ENCODE results near the gene CCDC92. TPM values are rescaled to one million over a fixed set of nuclear protein-coding genes. Genes with fewer than 3 reads are reported as not detected.
"Not testable (repeated sequence)": the region's sequence is repeated elsewhere in the genome, so short reads cannot be mapped to it uniquely, and the experiment has no call there.

The CCDC92 gene
- total RNA-seq, 8 experiments from 2014 or later: 11.7 to 42.2 (median 25.7) TPM

DNA sequence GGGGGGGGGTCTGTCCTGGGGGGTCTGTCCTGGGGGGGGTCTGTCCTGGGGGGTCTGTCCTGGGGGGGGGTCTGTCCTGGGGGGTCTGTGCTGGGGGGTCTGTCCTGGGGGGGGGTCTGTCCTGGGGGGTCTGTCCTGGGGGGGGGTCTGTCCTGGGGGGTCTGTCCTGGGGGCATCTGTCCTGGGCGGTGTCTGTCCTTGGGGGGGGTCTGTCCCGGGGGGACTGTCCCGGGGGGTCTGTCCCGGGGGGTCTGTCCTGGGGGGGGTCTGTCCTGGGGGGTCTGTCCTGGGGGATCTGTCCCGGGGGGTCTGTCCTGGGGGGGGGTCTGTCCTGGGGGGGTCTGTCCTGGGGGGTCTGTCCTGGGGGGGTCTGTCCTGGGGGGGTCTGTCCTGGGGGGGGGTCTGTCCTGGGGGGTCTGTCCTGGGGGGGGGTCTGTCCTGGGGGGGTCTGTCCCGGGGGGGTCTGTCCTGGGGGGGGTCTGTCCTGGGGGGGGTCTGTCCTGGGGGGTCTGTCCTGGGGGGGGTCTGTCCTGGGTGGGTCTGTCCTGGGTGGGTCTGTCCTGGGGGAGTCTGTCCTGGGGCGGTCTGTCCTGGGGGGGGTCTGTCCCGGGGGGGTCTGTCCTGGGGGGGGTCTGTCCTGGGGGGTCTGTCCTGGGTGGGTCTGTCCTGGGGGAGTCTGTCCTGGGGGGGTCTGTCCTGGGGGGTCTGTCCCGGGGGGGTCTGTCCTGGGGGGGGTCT lies 60.8 kb downstream of the CCDC92 start:
- H3K4me3 ChIP-seq; H3K27ac ChIP-seq; in situ Hi-C loops (cut with MboI; ENCODE audit: low pct_unique_long_range_greater_than_20kb in 2 of 9, low sequenced_read_pairs in 9 of 9, unreplicated experiment in 9 of 9); ATAC-seq (replicated peaks in 6 of 8): not testable (repeated sequence)
- no CpG with 5 or more reads among the region's 9 CpGs for WGBS, 10 experiments
- peaks cover 10 to 18% of the 10 kb centered on the region in 2 donors for H3K4me1 ChIP-seq (replicated peaks in 1 of 2)

DNA sequence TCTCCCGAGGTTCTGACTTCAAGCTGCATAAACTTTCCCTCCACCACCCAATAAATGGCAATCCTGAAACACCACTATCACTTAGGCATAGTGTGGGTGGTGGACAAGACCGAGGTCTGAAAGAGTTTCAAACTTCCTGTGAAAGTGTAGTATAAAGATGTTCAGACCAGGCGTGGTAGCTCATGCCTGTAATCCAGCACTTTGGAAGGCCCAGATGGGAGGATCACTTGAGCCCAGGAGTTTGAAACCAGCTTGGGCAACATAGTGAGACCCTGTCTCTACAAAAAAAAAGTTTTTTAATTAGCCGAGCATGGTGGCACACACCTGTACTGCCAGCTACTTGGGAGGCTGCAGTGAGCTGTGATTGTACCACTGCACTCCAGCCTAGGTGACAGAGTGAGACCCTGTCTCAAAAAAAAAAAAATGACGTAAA lies 61.9 kb downstream of the CCDC92 start:
- ATAC-seq (replicated peaks in 6 of 8): peak in 6 of 8 experiments; percentile 22 to 68 (median 53)

DNA sequence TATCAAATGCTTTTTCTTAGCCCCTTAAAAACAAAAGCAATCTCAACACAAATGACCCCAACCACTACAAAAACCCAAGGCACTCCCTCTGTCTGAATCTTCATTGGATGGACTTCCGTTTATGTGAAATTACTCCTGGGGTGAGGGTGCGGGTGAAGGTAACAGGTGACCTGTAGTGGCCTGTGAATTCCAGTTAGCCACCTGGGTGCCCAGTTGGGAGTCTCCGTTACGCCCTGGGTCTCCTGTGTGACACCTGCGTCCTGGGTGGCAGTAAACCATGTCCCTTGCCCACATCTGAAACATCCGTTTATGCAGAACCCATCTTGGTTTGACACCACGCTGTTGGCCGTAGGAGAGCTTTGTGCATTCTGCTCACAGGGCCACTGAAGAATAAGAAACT lies 62.6 kb downstream of the CCDC92 start:
- in situ Hi-C loops (cut with MboI; ENCODE audit: low pct_unique_long_range_greater_than_20kb in 2 of 9, low sequenced_read_pairs in 9 of 9, unreplicated experiment in 9 of 9): no loop called here
- H3K4me1 ChIP-seq (replicated peaks in 1 of 2): peaks cover 11 to 20% of the 10 kb centered on the region in 2 donors
- ATAC-seq (replicated peaks in 6 of 8): no peak
- 83 to 100% (median 95%) methylated on average over 1 to 5 of the region's 8 CpGs; no CpG with 5 or more reads in 2 of the 10 experiments for WGBS, 10 experiments
- H3K27ac ChIP-seq: no peak overlapping the region
- H3K4me3 ChIP-seq: no peak overlapping the region

More for the DNA sequence above, 61.9 kb downstream of the CCDC92 start:
- peaks cover 11 to 19% of the 10 kb centered on the region in 2 donors for H3K4me1 ChIP-seq (replicated peaks in 1 of 2)
- in situ Hi-C loops (cut with MboI; ENCODE audit: low pct_unique_long_range_greater_than_20kb in 2 of 9, low sequenced_read_pairs in 9 of 9, unreplicated experiment in 9 of 9): no loop called here
- no peak overlapping the region for H3K4me3 ChIP-seq
- H3K27ac ChIP-seq: no peak overlapping the region
- WGBS, 10 experiments: 0 to 100% (median 80%) methylated on average over 1 to 3 of the region's 5 CpGs; no CpG with 5 or more reads in 1 of the 10 experiments

DNA sequence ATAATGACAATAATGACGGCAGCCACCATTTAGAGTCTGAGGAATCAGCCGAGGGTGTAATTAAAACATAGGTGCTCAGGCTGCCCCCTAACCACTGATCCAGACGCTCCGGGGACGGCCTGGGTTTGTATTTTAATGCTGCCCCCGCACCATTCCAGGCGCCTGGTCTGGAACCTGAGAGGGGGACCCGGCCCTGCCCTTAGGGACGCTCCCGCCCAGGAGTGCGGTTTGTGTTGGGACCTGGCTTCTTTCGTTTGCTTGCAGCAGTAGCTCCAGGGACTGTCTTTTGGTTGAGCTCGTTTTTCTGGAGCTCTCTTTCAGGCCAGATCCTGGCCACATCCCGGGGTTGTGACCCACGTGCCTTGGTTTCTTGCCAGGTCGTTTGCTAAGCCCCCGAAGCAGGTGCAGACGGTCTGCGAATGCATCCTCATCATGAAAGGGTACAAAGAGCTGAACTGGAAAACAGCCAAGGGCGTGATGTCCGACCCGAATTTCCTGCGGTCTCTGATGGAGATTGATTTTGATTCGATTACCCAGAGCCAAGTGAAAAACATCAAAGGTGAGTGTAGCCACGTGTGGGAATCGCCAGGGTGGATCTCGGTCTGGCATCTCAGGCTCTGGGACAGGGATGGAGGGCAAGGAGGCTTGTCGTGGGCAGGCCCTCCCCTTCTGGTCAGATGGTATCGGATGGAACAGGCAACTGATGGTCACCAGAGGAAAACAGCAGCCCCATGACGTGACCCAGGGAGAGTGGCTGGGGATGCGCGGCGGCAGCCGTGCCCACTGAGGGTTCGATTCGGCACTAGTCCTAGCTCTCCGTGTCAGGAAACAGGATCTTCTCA lies 63.5 kb downstream of the CCDC92 start:
- WGBS, 10 experiments: 73 to 100% (median 86%) methylated on average over 1 to 15 of the region's 37 CpGs
- H3K4me3 ChIP-seq: no peak overlapping the region
- ATAC-seq (replicated peaks in 6 of 8): no peak
- in situ Hi-C loops (cut with MboI; ENCODE audit: low pct_unique_long_range_greater_than_20kb in 2 of 9, low sequenced_read_pairs in 9 of 9, unreplicated experiment in 9 of 9): no loop called here
- peaks cover 11 to 16% of the 10 kb centered on the region in 2 donors for H3K4me1 ChIP-seq (replicated peaks in 1 of 2)
- H3K27ac ChIP-seq: no peak overlapping the region

DNA sequence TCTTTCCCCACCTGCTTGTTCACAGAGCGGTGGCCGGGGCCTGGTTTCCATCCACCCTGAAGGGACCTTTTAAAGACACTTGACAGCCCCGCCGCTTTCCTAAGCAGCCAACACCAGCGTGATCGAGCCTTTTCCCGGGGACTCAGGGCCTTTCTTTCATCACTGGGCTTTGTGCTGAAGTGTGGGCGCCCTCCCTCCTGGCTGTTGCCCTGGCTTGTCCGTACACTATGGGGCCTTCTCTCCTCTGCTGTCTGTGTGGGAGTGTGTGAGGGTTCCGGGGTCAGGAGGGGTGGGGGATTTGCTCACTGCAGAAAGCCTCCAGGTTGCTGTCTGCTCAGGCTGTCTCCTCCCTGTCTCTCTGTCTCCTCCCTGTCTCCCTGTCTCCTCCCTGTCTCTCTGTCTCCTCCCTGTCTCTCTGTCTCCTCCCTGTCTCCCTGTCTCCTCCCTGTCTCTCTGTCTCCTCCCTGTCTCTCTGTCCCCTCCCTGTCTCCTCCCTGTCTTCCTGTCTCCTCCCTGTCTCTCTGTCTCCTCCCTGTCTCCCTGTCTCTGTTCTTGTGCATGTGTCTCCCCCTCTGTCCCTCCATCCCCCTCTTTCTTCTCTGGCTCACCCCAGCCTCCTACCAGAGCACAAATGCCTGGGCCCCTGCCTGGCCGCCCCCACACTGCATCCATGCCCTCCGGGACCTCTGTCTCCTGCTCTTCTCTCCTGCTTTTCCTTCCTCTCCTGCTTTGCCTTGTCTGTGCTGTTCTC lies 64.7 kb downstream of the CCDC92 start:
- in situ Hi-C loops (cut with MboI; ENCODE audit: low pct_unique_long_range_greater_than_20kb in 2 of 9, low sequenced_read_pairs in 9 of 9, unreplicated experiment in 9 of 9): no loop called here
- peaks cover 11 to 14% of the 10 kb centered on the region in 2 donors for H3K4me1 ChIP-seq (replicated peaks in 1 of 2)
- H3K4me3 ChIP-seq: no peak overlapping the region
- 19 to 100% (median 50%) methylated on average over 2 to 6 of the region's 12 CpGs; no CpG with 5 or more reads in 5 of the 10 experiments for WGBS, 10 experiments
- peak in 7 of 8 experiments; percentile 70 to 82 (median 78) for ATAC-seq (replicated peaks in 6 of 8)
- no peak overlapping the region for H3K27ac ChIP-seq

DNA sequence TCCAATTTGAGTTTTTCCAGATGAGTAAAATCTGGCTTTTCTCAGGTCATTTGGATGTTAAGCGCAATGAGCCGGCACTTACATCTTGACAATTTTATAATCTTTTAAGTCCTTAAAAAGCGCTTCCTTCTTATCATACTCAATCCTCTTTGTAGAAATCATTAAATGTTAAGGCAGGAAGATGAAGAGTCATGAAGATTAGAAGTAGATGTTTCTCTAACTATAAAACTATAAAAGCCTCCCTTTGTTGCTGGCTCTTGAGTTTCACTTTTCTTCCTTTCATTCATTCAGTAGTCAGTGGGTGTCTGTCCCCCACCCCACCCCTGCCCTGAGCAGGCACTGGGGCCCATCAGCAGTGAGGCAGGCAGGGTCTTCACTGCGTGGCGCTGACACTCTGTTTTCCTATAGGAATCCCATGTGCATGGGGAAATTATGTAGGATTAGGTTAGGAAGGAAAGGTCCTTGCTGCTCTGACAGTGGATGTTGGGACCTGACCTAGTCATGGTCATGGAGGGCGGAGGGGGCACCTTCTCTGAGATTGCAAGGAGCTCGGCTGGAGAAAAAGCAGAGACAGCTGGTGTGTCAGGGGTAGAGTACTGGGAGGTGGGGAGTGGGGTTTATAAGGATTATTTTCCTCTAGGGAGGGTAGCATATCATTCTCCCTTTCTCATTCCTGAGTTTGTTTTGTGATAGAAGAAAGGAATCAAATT lies 65.8 kb downstream of the CCDC92 start:
- WGBS, 10 experiments: 86 to 100% (median 98%) methylated on average over 1 to 5 of the region's 7 CpGs
- H3K4me3 ChIP-seq: no peak overlapping the region
- no peak for ATAC-seq (replicated peaks in 6 of 8)
- in situ Hi-C loops (cut with MboI; ENCODE audit: low pct_unique_long_range_greater_than_20kb in 2 of 9, low sequenced_read_pairs in 9 of 9, unreplicated experiment in 9 of 9): no loop called here
- H3K4me1 ChIP-seq (replicated peaks in 1 of 2): peaks cover 11 to 14% of the 10 kb centered on the region in 2 donors
- no peak overlapping the region for H3K27ac ChIP-seq

DNA sequence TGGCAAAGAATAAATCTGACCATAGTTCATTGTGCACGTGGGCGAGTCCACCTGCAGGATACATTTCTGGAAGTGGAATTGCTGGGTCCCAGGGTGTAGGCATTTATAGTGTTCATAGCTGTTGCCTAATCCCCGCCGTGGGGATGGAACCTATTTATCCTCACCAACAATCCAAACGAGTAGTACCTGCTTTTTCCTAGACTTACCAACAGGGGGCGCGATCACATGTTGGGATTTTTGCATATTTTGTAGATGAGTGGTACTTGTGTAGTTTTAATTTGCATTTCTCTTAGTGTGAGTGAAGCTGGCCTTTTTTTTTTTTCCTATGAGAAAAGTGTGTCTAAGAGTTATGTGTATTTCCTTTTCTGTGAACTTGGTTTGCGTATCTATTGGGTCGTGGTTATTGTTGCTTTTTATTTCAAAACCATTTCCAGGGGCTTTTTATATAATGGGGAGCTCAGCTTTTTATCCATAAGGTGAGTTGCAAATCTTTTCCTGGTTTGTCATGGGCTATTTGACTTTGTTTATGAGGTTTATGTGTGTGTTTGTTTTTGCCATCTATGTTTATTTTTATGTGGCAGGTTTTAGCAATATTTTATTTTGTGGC lies 67.2 kb downstream of the CCDC92 start:
- in situ Hi-C loops (cut with MboI; ENCODE audit: low pct_unique_long_range_greater_than_20kb in 2 of 9, low sequenced_read_pairs in 9 of 9, unreplicated experiment in 9 of 9): no loop called here
- peaks cover 11 to 14% of the 10 kb centered on the region in 2 donors for H3K4me1 ChIP-seq (replicated peaks in 1 of 2)
- no peak overlapping the region for H3K4me3 ChIP-seq
- 16 to 80% (median 37%) methylated on average over 1 to 9 of the region's 9 CpGs for WGBS, 10 experiments
- H3K27ac ChIP-seq: no peak overlapping the region
- ATAC-seq (replicated peaks in 6 of 8): peak in 5 of 8 experiments; percentile 17 to 81 (median 61)

DNA sequence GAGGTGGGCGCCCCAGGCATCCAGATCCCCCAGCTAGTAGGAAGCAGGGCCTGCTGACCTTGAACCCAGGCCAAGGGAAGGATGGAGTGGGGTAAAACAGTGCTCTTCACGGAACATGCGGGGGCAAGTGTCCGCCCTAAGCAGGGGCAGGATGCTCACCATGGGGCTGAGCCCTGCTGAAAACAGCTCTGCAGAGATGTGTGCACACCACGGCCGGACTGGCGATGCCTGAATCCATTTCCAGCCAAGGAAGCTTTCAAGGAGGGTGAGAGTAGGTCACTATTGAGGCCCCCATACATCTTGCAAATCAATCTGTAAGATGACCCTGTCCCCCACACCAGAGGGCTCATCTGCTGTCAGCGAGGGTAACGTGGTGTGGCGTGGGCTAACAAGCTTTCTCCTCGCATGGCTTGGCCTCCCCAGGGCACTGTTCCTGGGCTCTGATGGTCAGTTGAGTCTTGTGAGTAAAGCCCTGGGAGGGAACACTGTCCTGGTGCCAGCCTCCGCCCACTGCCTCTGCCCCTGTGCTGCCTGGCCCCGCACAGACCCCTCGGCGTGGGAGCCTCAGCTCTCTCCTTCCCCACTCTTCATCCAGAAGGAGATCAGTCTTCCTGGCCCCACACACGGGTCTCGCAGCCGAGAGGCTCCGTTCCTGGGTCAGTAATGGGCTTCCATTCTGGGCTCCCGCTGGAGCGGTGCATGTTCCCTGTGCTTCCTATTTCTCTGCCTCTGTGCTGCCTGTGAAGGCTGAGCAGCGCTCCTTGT lies 69.1 kb downstream of the CCDC92 start:
- Histone ChIP-seq H3K27ac (no peak overlapping the region), H3K4me1 (replicated peaks in 1 of 2) (peaks cover 11 to 14% of the 10 kb centered on the region in 2 donors), H3K4me3 (no peak overlapping the region)
- 80 to 100% (median 91%) methylated on average over 1 to 7 of the region's 22 CpGs; no CpG with 5 or more reads in 6 of the 10 experiments for WGBS, 10 experiments
- no peak for ATAC-seq (replicated peaks in 6 of 8)
- in situ Hi-C loops (cut with MboI; ENCODE audit: low pct_unique_long_range_greater_than_20kb in 2 of 9, low sequenced_read_pairs in 9 of 9, unreplicated experiment in 9 of 9): no loop called here

DNA sequence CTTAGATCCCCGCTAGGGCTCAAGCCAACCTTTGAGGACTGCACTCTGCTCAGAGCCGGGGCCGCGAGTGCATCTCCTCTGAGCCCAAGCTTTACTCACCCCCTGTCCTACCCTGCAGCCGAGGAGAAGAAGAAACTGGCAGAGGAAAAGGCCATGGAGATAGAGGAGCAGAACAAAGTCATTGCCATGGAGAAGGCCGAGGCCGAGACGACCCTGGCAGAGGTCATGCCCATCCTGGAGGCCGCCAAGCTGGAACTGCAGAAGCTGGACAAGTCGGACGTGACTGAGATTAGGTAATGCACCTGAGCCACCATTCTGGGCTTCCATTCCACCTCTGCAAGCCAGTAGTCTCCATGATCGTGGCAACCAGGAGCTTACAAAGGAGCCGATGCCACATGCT lies 69.8 kb downstream of the CCDC92 start:
- WGBS, 10 experiments: 96 to 100% (median 100%) methylated on average over 1 to 7 of the region's 13 CpGs; no CpG with 5 or more reads in 7 of the 10 experiments
- no peak overlapping the region for H3K4me3 ChIP-seq
- in situ Hi-C loops (cut with MboI; ENCODE audit: low pct_unique_long_range_greater_than_20kb in 2 of 9, low sequenced_read_pairs in 9 of 9, unreplicated experiment in 9 of 9): no loop called here
- no peak for ATAC-seq (replicated peaks in 6 of 8)
- peaks cover 11 to 12% of the 10 kb centered on the region in 2 donors for H3K4me1 ChIP-seq (replicated peaks in 1 of 2)
- no peak overlapping the region for H3K27ac ChIP-seq

DNA sequence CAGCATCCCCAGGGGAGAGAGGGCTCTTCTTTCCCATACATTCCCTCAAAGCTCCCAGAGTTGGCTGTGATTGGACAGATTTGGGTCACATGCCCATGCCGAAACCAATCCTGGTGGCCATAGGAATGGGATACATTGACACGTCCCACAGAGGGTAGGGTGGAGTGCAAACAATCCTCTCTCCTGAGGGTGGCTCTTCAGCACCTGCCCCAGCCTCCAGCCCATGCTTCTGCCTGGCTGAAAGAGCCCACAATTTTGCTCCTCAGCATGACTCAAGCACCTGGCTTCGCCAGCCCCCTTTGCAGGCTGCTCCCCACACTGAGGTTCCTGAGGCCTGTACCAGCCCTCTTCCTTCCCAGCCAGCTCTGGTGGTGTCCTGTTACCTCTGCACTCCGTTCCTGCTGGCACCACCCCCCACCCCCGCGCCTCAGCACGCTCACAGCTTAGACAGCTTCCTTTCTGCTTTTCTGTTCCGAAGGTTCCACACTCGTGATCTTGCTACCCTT lies 71.7 kb downstream of the CCDC92 start:
- no peak overlapping the region for H3K4me3 ChIP-seq
- peaks cover 0 to 2% of the 10 kb centered on the region in 2 donors for H3K4me1 ChIP-seq (replicated peaks in 1 of 2)
- 40 to 100% (median 60%) methylated on average over 1 to 8 of the region's 9 CpGs; no CpG with 5 or more reads in 4 of the 10 experiments for WGBS, 10 experiments
- no peak for ATAC-seq (replicated peaks in 6 of 8)
- no peak overlapping the region for H3K27ac ChIP-seq
- in situ Hi-C loops (cut with MboI; ENCODE audit: low pct_unique_long_range_greater_than_20kb in 2 of 9, low sequenced_read_pairs in 9 of 9, unreplicated experiment in 9 of 9): no loop called here

DNA sequence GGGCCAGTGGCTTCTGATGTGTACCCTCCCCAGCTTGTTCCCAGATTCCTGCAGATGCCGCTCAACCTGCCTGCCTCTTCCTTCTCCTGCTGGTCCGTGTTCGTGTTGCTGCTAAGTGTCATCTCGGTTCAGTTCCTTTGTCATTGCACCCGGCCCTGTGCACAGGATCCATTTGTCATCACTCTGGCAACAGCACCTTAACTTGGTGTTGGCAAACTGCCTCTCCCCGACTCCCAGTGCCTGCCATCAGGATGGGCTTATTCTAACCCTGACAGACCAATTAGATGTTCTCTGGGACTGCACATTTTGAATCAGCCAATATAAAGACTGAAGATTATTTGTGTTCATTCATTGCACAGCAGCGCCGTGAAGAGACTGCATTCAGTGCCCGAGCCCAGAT lies 73.3 kb downstream of the CCDC92 start:
- H3K4me3 ChIP-seq: no peak overlapping the region
- ATAC-seq (replicated peaks in 6 of 8): no peak
- no peak overlapping the region for H3K27ac ChIP-seq
- WGBS, 10 experiments: 52 to 100% (median 87%) methylated on average over 2 to 8 of the region's 9 CpGs; no CpG with 5 or more reads in 2 of the 10 experiments
- no peaks in the 10 kb centered on the region for H3K4me1 ChIP-seq (replicated peaks in 1 of 2)
- in situ Hi-C loops (cut with MboI; ENCODE audit: low pct_unique_long_range_greater_than_20kb in 2 of 9, low sequenced_read_pairs in 9 of 9, unreplicated experiment in 9 of 9): no loop called here

Measured in motor neuron (in vitro differentiated cells).